ENCODE data around the gene PRR36. TPM values are rescaled to one million over a fixed set of nuclear protein-coding genes. Genes with fewer than 3 reads are reported as not detected.

The PRR36 gene
- total RNA-seq, 5 donors from 2014 or later (not counting 1 experiment from before 2014, with no cell fraction given) = 0.28 to 0.85 (median 0.36) TPM

DNA sequence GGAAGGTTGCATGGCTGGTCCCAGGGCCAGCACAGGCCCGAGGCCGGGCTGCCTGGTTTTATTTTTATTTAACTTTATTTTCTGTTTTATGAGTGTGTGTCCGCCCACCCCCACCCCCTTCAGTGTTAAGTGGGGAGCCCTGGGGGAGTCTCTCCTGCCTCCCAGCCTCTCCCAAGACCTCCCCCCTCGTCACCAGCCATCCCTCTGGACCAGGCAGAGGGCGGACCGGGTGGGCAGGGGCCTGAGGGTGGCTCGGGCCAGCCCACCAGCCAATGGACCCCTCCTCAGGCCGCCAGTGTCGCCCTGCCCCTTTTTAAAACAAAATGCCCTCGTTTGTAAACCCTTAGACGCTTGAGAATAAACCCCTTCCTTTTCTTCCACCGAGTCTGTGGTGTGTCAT, 39.9 kb upstream of the PRR36 start:
- Histone ChIP-seq H3K27ac (ENCODE audit: low read length) (no peak overlapping the region), H3K4me3 (ENCODE audit: control insufficient read depth in 1 of 2, extremely low read depth in 1 of 2, low read length in 1 of 2) (no peak overlapping the region), H3K4me1 (ENCODE audit: control insufficient read depth in 1 of 2, extremely low read depth in 1 of 2, insufficient read depth in 2 of 2, low read length in 2 of 2) (peaks cover 7 to 36% of the 10 kb centered on the region in 2 experiments), H3K36me3 (ENCODE audit: control insufficient read depth in 2 of 2, extremely low read depth in 1 of 2, insufficient read depth in 1 of 2, low read length in 1 of 2) (peaks cover 19 to 30% of the 10 kb centered on the region in 2 donors), H3K27me3 (replicated peaks in 1 of 2; ENCODE audit: control insufficient read depth in 2 of 2, extremely low read depth in 1 of 2, insufficient read depth in 2 of 2, low read length in 1 of 2) (peaks cover 3 to 46% of the 10 kb centered on the region in 2 experiments), H3K9me3 (no peaks in the 10 kb centered on the region)
- POLR2A ChIA-PET = no interaction called here
- WGBS (ENCODE audit: insufficient coverage) = no CpG with 5 or more reads among the region's 12 CpGs
- peaks cover 21% of the 10 kb centered on the region for H3K36me3 Mint-ChIP-seq
- peaks cover 6 to 20% (median 17%) of the 10 kb centered on the region in 3 donors for H3K4me1 Mint-ChIP-seq
- no peak for DNase-seq
- H3K4me3 Mint-ChIP-seq = no peak overlapping the region
- H3K27me3 Mint-ChIP-seq = peaks cover 6 to 33% of the 10 kb centered on the region in 2 donors
- no peak for ATAC-seq (replicated peaks in 1 of 4)
- no peaks in the 10 kb centered on the region for H3K9me3 Mint-ChIP-seq
- H3K27ac Mint-ChIP-seq = no peak overlapping the region
- CTCF ChIA-PET = no interaction called here

DNA sequence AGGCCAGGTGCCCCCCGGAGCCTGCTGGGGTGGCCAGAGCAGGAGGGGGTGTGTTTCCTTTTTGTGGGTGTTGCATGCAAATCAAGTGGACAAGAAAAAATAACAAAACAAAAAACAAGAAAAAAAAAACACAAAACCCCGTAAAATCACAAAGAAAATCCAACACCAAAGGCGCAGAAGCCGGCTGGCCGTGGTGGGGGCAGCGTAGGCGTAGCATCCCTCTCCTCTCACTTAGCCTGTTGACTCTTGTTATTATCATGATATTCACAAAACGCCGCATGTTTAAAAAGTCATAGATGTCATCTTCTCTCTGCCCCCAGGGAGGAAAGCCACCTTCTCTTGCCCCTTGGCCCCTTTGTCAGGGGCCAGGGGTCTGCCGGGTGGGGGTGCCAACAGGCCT, 39.5 kb upstream of the PRR36 start:
- POLR2A ChIA-PET = no interaction called here
- no peak overlapping the region for H3K27ac Mint-ChIP-seq
- no peak for DNase-seq
- Histone ChIP-seq H3K27ac (ENCODE audit: low read length) (no peak overlapping the region), H3K4me1 (ENCODE audit: control insufficient read depth in 1 of 2, extremely low read depth in 1 of 2, insufficient read depth in 2 of 2, low read length in 2 of 2) (peaks cover 7 to 36% of the 10 kb centered on the region in 2 experiments), H3K27me3 (replicated peaks in 1 of 2; ENCODE audit: control insufficient read depth in 2 of 2, extremely low read depth in 1 of 2, insufficient read depth in 2 of 2, low read length in 1 of 2) (peaks cover 3 to 41% of the 10 kb centered on the region in 2 experiments), H3K4me3 (ENCODE audit: control insufficient read depth in 1 of 2, extremely low read depth in 1 of 2, low read length in 1 of 2) (no peak overlapping the region), H3K9me3 (no peaks in the 10 kb centered on the region), H3K36me3 (ENCODE audit: control insufficient read depth in 2 of 2, extremely low read depth in 1 of 2, insufficient read depth in 1 of 2, low read length in 1 of 2) (peaks cover 20 to 30% of the 10 kb centered on the region in 2 donors)
- H3K27me3 Mint-ChIP-seq = peaks cover 6 to 33% of the 10 kb centered on the region in 2 donors
- H3K9me3 Mint-ChIP-seq = no peaks in the 10 kb centered on the region
- no peak overlapping the region for H3K4me3 Mint-ChIP-seq
- no peak for ATAC-seq (replicated peaks in 1 of 4)
- 82% methylated on average over 6 of the region's 10 CpGs for WGBS (ENCODE audit: insufficient coverage)
- peaks cover 21% of the 10 kb centered on the region for H3K36me3 Mint-ChIP-seq
- CTCF ChIA-PET = no interaction called here
- H3K4me1 Mint-ChIP-seq = peaks cover 6 to 20% (median 17%) of the 10 kb centered on the region in 3 donors

DNA sequence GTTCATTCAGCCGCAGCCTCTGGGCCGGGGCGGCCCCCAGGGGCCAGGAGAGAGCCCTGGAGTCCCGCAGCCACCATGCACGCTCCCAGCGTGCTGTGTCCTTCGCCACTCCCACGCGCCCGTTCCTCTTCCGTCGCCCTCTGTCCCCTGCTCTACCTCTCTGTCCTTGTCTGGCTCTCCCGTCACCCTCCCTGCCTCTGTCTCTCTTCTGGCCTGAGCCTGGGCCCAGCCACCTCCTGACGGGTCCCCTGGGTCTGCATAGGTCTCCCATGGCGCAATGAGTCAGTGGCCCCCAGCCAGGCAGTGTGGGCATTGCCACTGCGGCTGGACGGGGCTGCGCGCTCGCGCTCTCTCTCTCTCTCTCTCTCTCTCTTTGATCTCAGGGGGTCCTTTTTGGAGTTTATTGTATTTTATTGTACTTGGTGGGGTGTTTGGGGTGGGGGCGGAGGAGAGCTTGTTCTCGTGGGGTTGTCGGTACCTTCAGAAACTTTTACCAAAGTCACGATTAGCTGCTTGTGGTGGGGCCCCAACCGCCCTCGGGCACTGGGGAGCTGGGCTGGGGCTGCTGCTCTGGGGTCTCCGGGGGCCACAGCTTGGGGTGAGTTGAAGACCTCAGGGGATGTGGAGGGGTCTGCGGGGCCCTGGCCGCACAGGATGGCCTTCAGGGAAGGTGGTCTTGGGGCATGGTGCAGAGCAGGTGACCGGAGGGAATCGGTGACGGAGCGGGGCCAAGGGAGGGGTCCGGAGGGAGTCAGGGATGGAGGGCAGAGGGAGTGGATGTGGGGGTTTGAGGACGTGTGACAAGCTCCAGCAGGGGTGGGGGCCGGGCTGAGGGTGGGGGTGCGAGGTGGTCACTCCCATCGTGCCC, 38.7 kb upstream of the PRR36 start:
- H3K9me3 Mint-ChIP-seq = no peaks in the 10 kb centered on the region
- H3K27me3 ChIP-seq (replicated peaks in 1 of 2; ENCODE audit: control insufficient read depth in 2 of 2, extremely low read depth in 1 of 2, insufficient read depth in 2 of 2, low read length in 1 of 2) = peaks cover 0 to 34% of the 10 kb centered on the region in 2 experiments
- H3K4me3 ChIP-seq (ENCODE audit: control insufficient read depth in 1 of 2, extremely low read depth in 1 of 2, low read length in 1 of 2) = no peak overlapping the region
- H3K9me3 ChIP-seq = no peaks in the 10 kb centered on the region
- peaks cover 20 to 34% of the 10 kb centered on the region in 2 donors for H3K36me3 ChIP-seq (ENCODE audit: control insufficient read depth in 2 of 2, extremely low read depth in 1 of 2, insufficient read depth in 1 of 2, low read length in 1 of 2)
- H3K36me3 Mint-ChIP-seq = peaks cover 21% of the 10 kb centered on the region
- no peak overlapping the region for H3K4me3 Mint-ChIP-seq
- peaks cover 6 to 33% of the 10 kb centered on the region in 2 experiments for H3K4me1 ChIP-seq (ENCODE audit: control insufficient read depth in 1 of 2, extremely low read depth in 1 of 2, insufficient read depth in 2 of 2, low read length in 2 of 2)
- H3K27ac Mint-ChIP-seq = no peak overlapping the region
- H3K4me1 Mint-ChIP-seq = peaks cover 2 to 15% (median 12%) of the 10 kb centered on the region in 3 donors
- 94% methylated on average over 22 of the region's 39 CpGs for WGBS (ENCODE audit: insufficient coverage)
- no peak for ATAC-seq (replicated peaks in 1 of 4)
- DNase-seq = no peak
- H3K27me3 Mint-ChIP-seq = peaks cover 6 to 26% of the 10 kb centered on the region in 2 donors
- no peak overlapping the region for H3K27ac ChIP-seq (ENCODE audit: low read length)
- CTCF ChIA-PET = no interaction called here
- POLR2A ChIA-PET = interaction anchor here in 1 of 2 donors (1.0 kb wide), 1 partner anchor 8 kb away, joined by 5 read pairs; the partner anchor contains the start of gene SNAPC2

DNA sequence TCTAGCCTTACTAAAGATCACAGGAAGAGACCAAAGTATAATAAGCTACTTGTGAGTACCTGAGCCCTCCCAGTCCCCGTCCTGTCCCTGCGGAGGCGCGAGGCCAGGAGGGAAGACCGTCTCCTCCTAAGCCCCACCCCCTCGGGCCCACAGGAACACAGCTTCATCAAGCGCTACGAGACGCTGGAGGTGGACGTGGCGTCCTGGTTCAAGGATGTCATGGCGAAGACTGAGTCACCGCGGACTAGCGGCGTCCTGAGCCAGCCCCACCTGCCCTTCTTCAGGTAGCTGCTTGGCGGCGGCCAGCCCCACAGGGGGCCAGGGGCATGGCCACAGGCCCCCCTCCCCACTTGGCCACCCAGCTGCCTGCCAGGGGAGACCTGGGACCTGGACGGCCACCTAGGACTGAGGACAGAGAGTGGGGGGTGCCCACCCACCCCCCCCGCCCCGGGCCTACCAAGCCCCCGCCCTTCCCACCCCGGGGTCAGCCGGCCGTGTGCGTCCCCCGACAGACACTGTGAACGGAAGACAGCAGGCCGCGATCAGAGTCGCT, 38.0 kb upstream of the PRR36 start:
- ChIA-PET POLR2A (interaction anchor here in 1 of 2 donors (1.0 kb wide), 1 partner anchor 8 kb away, joined by 5 read pairs; the partner anchor contains the start of gene SNAPC2), CTCF (interaction anchor here in 1 of 2 donors (1.4 kb wide), 1 partner anchor 8 kb away, joined by 5 read pairs; no protein-coding TSS in a partner anchor)
- DNase-seq = no peak
- H3K9me3 Mint-ChIP-seq = no peaks in the 10 kb centered on the region
- peaks cover 3 to 33% of the 10 kb centered on the region in 2 experiments for H3K4me1 ChIP-seq (ENCODE audit: control insufficient read depth in 1 of 2, extremely low read depth in 1 of 2, insufficient read depth in 2 of 2, low read length in 2 of 2)
- no peak overlapping the region for H3K4me3 Mint-ChIP-seq
- peaks cover 0 to 28% of the 10 kb centered on the region in 2 experiments for H3K27me3 ChIP-seq (replicated peaks in 1 of 2; ENCODE audit: control insufficient read depth in 2 of 2, extremely low read depth in 1 of 2, insufficient read depth in 2 of 2, low read length in 1 of 2)
- no peak overlapping the region for H3K27ac Mint-ChIP-seq
- no peak overlapping the region for H3K27ac ChIP-seq (ENCODE audit: low read length)
- H3K36me3 ChIP-seq (ENCODE audit: control insufficient read depth in 2 of 2, extremely low read depth in 1 of 2, insufficient read depth in 1 of 2, low read length in 1 of 2) = peaks cover 20 to 36% of the 10 kb centered on the region in 2 donors
- H3K36me3 Mint-ChIP-seq = peaks cover 21% of the 10 kb centered on the region
- H3K4me3 ChIP-seq (ENCODE audit: control insufficient read depth in 1 of 2, extremely low read depth in 1 of 2, low read length in 1 of 2) = no peak overlapping the region
- ATAC-seq (replicated peaks in 1 of 4) = no peak
- peaks cover 0 to 15% (median 13%) of the 10 kb centered on the region in 3 donors for H3K4me1 Mint-ChIP-seq
- 97% methylated on average over 14 of the region's 31 CpGs for WGBS (ENCODE audit: insufficient coverage)
- peaks cover 6 to 23% of the 10 kb centered on the region in 2 donors for H3K27me3 Mint-ChIP-seq
- H3K9me3 ChIP-seq = no peaks in the 10 kb centered on the region

DNA sequence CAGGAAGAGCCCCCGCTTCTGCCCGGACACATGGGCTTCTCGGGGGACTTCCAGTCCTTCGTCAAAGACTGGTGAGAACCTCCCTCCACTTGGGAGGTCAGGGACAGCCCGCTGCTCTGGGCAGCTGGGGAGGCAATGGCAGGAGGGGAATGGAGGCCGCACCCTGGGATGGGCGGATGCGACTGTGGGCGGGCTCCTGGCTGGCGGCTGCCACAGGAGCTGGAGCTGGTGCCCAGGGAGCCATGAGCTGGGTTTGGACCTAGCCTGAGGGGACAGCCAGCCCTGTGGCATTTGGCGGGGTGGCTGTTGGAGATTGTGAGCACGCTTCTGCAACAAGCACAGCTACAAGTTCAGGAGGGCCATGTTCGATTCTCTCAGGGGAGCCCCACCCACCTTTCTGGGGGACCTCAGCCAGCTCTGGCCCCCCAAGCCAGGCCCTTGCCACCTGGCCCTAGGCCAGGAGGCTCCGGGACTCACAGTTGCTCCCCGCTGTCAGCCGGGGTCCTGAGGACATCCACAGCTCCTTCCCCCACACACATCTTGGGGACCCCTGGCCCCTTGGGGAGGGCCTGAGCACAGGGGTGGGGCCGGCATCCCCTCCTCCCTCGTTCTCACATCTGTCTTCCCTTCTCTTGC, 37.4 kb upstream of the PRR36 start:
- Mint-ChIP-seq H3K27me3 (peaks cover 6 to 19% of the 10 kb centered on the region in 2 donors), H3K4me3 (no peak overlapping the region), H3K4me1 (peaks cover 0 to 12% (median 11%) of the 10 kb centered on the region in 3 donors), H3K27ac (no peak overlapping the region), H3K9me3 (no peaks in the 10 kb centered on the region), H3K36me3 (peaks cover 21% of the 10 kb centered on the region)
- 95% methylated on average over 13 of the region's 18 CpGs for WGBS (ENCODE audit: insufficient coverage)
- ATAC-seq (replicated peaks in 1 of 4) = no peak
- ChIA-PET CTCF (interaction anchor here in 1 of 2 donors (1.4 kb wide), 1 partner anchor 9 kb away, joined by 5 read pairs; no protein-coding TSS in a partner anchor), POLR2A (interaction anchor here (0.6 to 1.0 kb wide), 2 partner anchors 9 to 95 kb away, joined by 3 to 5 read pairs; partner anchors contain the start of gene SNAPC2 (in 1 of the 2))
- peaks cover 0 to 32% of the 10 kb centered on the region in 2 experiments for H3K4me1 ChIP-seq (ENCODE audit: control insufficient read depth in 1 of 2, extremely low read depth in 1 of 2, insufficient read depth in 2 of 2, low read length in 2 of 2)
- peaks cover 0 to 24% of the 10 kb centered on the region in 2 experiments for H3K27me3 ChIP-seq (replicated peaks in 1 of 2; ENCODE audit: control insufficient read depth in 2 of 2, extremely low read depth in 1 of 2, insufficient read depth in 2 of 2, low read length in 1 of 2)
- no peak for DNase-seq
- peaks cover 20 to 36% of the 10 kb centered on the region in 2 donors for H3K36me3 ChIP-seq (ENCODE audit: control insufficient read depth in 2 of 2, extremely low read depth in 1 of 2, insufficient read depth in 1 of 2, low read length in 1 of 2)
- no peaks in the 10 kb centered on the region for H3K9me3 ChIP-seq
- no peak overlapping the region for H3K4me3 ChIP-seq (ENCODE audit: control insufficient read depth in 1 of 2, extremely low read depth in 1 of 2, low read length in 1 of 2)
- no peak overlapping the region for H3K27ac ChIP-seq (ENCODE audit: low read length)

All from T-cell (primary cell).